ENCODE results near the gene BAHCC1.

DNA sequence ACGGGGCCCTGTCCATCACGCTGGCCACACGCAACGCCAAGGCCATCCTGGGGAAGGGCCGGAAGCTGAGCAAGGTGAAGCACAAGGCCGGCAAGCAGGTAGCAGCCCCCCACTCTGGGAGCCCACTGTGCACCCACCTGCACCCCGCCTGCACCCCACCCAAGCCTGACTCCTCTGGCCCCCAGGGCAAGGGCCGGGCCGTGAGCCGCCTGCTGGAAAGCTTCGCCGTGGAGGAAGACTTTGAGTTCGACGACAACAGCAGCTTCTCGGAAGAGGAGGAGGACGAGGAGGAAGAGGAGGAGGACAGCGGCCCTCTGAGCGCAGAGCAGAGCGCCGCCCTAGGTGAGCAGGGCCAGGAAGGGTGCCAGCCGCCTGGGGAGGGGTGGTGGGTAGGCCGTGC lies 63.4 kb downstream of the BAHCC1 start:
- TF ChIP-seq, protein P1, sequence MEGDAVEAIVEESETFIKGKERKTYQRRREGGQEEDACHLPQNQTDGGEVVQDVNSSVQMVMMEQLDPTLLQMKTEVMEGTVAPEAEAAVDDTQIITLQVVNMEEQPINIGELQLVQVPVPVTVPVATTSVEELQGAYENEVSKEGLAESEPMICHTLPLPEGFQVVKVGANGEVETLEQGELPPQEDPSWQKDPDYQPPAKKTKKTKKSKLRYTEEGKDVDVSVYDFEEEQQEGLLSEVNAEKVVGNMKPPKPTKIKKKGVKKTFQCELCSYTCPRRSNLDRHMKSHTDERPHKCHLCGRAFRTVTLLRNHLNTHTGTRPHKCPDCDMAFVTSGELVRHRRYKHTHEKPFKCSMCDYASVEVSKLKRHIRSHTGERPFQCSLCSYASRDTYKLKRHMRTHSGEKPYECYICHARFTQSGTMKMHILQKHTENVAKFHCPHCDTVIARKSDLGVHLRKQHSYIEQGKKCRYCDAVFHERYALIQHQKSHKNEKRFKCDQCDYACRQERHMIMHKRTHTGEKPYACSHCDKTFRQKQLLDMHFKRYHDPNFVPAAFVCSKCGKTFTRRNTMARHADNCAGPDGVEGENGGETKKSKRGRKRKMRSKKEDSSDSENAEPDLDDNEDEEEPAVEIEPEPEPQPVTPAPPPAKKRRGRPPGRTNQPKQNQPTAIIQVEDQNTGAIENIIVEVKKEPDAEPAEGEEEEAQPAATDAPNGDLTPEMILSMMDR (conservative IDR thresholded peaks at IDR 0.05; ENCODE audit: low read depth, low read length): no peak
- TF ChIP-seq RCOR1 (IDR thresholded peaks at IDR 0.05; ENCODE audit: insufficient replicate concordance, low read length): no peak
- TF ChIP-seq MAFK (IDR thresholded peaks at IDR 0.05; ENCODE audit: low read depth, low read length): no peak
- TF ChIP-seq MXI1 (IDR thresholded peaks at IDR 0.05; ENCODE audit: borderline replicate concordance, low read depth, low read length): no peak
- TF ChIP-seq CEBPB (IDR thresholded peaks at IDR 0.05; ENCODE audit: low read depth, low read length): no peak
- TF ChIP-seq POLR2A (IDR thresholded peaks at IDR 0.05; ENCODE audit: low read depth, low read length): no peak
- TF ChIP-seq, protein P2, sequence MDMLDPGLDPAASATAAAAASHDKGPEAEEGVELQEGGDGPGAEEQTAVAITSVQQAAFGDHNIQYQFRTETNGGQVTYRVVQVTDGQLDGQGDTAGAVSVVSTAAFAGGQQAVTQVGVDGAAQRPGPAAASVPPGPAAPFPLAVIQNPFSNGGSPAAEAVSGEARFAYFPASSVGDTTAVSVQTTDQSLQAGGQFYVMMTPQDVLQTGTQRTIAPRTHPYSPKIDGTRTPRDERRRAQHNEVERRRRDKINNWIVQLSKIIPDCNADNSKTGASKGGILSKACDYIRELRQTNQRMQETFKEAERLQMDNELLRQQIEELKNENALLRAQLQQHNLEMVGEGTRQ (IDR thresholded peaks at IDR 0.05; ENCODE audit: low read depth, low read length): no peak
